Kidney epithelial cell (primary cell): ENCODE data around the gene TRPM3. TPM values are rescaled to one million over a fixed set of nuclear protein-coding genes. Genes with fewer than 3 reads are reported as not detected.

Experiments used
- DNase-seq: peaks from one replicate; pipeline ENCODE4 v3.0.0-alpha.2; 2010; ENCODE audit warnings: low read depth
- H3K27me3 ChIP-seq: 2 replicates; pipeline ENCODE4 v1.6.0; 2011; ENCODE audit warnings: low read length; ENCODE audit not compliant: control insufficient read depth, insufficient read depth
- H3K36me3 ChIP-seq: 2 replicates; pipeline ENCODE4 v1.5.1; 2011; ENCODE audit warnings: low read length; ENCODE audit not compliant: control insufficient read depth, insufficient read depth
- H3K4me3 ChIP-seq: 2 replicates; pipeline ENCODE4 v1.5.1; 2011; ENCODE audit warnings: low read depth, mild to moderate bottlenecking, control low read depth, low read length
- CTCF ChIP-seq: IDR thresholded peaks from 2 replicates; pipeline ENCODE4 v1.5.1; 2011; ENCODE audit warnings: mild to moderate bottlenecking, moderate library complexity, low read length, control low read depth, inconsistent platforms; ENCODE audit not compliant: insufficient read depth, poor library complexity, severe bottlenecking
- total RNA-seq: library from RNA; depleted of rRNA; stranded (reverse); fragments of >200 nt; gene quantifications from 2 replicates; pipeline ENCODE4 v1.2.3, GENCODE V29; 2015

The TRPM3 gene
- total RNA-seq, 1 donor from 2014 or later: not detected

GRCh38 chr9:70947086-70947485 is 174.3 kb downstream of the TRPM3 start:
- no peaks in the 10 kb centered on the region for H3K27me3 ChIP-seq
- H3K36me3 ChIP-seq: no peaks in the 10 kb centered on the region
- H3K4me3 ChIP-seq: no peak overlapping the region
- no peak for DNase-seq
- TF ChIP-seq CTCF: no peak

- no peak for TF ChIP-seq CTCF
- Histone ChIP-seq H3K36me3 (no peaks in the 10 kb centered on the region), H3K27me3 (no peaks in the 10 kb centered on the region), H3K4me3 (no peak overlapping the region)
- DNase-seq: no peak
Measured at GRCh38 chr9:70945301-70945700, 176.1 kb downstream of the TRPM3 start.

GRCh38 chr9:70941191-70941590 is 180.2 kb downstream of the TRPM3 start:
- no peaks in the 10 kb centered on the region for H3K27me3 ChIP-seq
- TF ChIP-seq CTCF: no peak
- no peak for DNase-seq
- no peak overlapping the region for H3K4me3 ChIP-seq
- H3K36me3 ChIP-seq: no peaks in the 10 kb centered on the region

- no peak for DNase-seq
- TF ChIP-seq CTCF: no peak
- Histone ChIP-seq H3K4me3 (no peak overlapping the region), H3K36me3 (no peaks in the 10 kb centered on the region), H3K27me3 (no peaks in the 10 kb centered on the region)
Measured at GRCh38 chr9:70940605-70941004, 180.8 kb downstream of the TRPM3 start.

- no peak for DNase-seq
- TF ChIP-seq CTCF: no peak
- no peaks in the 10 kb centered on the region for H3K36me3 ChIP-seq
- H3K4me3 ChIP-seq: no peak overlapping the region
- H3K27me3 ChIP-seq: no peaks in the 10 kb centered on the region
Measured at GRCh38 chr9:70936536-70936935, 184.9 kb downstream of the TRPM3 start.

- H3K27me3 ChIP-seq: no peaks in the 10 kb centered on the region
- no peaks in the 10 kb centered on the region for H3K36me3 ChIP-seq
- H3K4me3 ChIP-seq: no peak overlapping the region
- no peak for TF ChIP-seq CTCF
- DNase-seq: no peak
Measured at GRCh38 chr9:70935856-70936255, 185.6 kb downstream of the TRPM3 start.
